NCI-H2081 treated with DMSO at 0.1 percent for 48 hours (cell line): ENCODE data around the gene LTBP1.

Experiments
- DNase-seq: peaks from one replicate; lab custom pipeline; 2025; lab: John Stamatoyannopoulos, UW

LTBP1 gene

GRCh38 chr2:33204945-33205344 lies 258.2 kb downstream of the LTBP1 start:
- DNase-seq: no peak

- no peak for DNase-seq
These were observed 259.1 kb downstream of the LTBP1 start for GRCh38 chr2:33205693-33206434.

- no peak for DNase-seq
These were observed 260.5 kb downstream of the LTBP1 start for GRCh38 chr2:33207151-33207740.

- no peak for DNase-seq
These were observed 261.6 kb downstream of the LTBP1 start for GRCh38 chr2:33208400-33208799.

GRCh38 chr2:33209976-33210375 lies 263.2 kb downstream of the LTBP1 start:
- no peak for DNase-seq

- no peak for DNase-seq
These were observed 263.9 kb downstream of the LTBP1 start for GRCh38 chr2:33210626-33211025.

GRCh38 chr2:33212151-33212550 lies 265.4 kb downstream of the LTBP1 start:
- DNase-seq: no peak

GRCh38 chr2:33213244-33213643 lies 266.5 kb downstream of the LTBP1 start:
- DNase-seq: no peak

GRCh38 chr2:33213648-33214047 lies 266.9 kb downstream of the LTBP1 start:
- no peak for DNase-seq

- no peak for DNase-seq
These were observed 267.7 kb downstream of the LTBP1 start for GRCh38 chr2:33214436-33214835.

- DNase-seq: no peak
These were observed 268.1 kb downstream of the LTBP1 start for GRCh38 chr2:33214857-33215256.

GRCh38 chr2:33215299-33215698 lies 268.5 kb downstream of the LTBP1 start:
- no peak for DNase-seq

- DNase-seq: no peak
These were observed 269.2 kb downstream of the LTBP1 start for GRCh38 chr2:33215983-33216382.

- DNase-seq: no peak
These were observed 269.9 kb downstream of the LTBP1 start for GRCh38 chr2:33216508-33217182.

- no peak for DNase-seq
These were observed 270.7 kb downstream of the LTBP1 start for GRCh38 chr2:33217406-33217805.

GRCh38 chr2:33219114-33219513 lies 272.4 kb downstream of the LTBP1 start:
- DNase-seq: no peak

- no peak for DNase-seq
These were observed 273.1 kb downstream of the LTBP1 start for GRCh38 chr2:33219850-33220275.

GRCh38 chr2:33220533-33220932 lies 273.8 kb downstream of the LTBP1 start:
- no peak for DNase-seq

GRCh38 chr2:33221046-33221784 lies 274.5 kb downstream of the LTBP1 start:
- no peak for DNase-seq

- DNase-seq: no peak
These were observed 275.6 kb downstream of the LTBP1 start for GRCh38 chr2:33222309-33222708.

- no peak for DNase-seq
These were observed 277.1 kb downstream of the LTBP1 start for GRCh38 chr2:33223856-33224255.

GRCh38 chr2:33225350-33225749 lies 278.6 kb downstream of the LTBP1 start:
- DNase-seq: no peak

- no peak for DNase-seq
These were observed 279.8 kb downstream of the LTBP1 start for GRCh38 chr2:33226546-33226945.
